Activated naive CD8-positive, alpha-beta T cell (primary cell): Measurements from ENCODE around the gene FCHO2.

Experiments
- H3K27ac Mint-ChIP-seq: one replicate; pipeline ENCODE4 v1.8.0; 2021; ENCODE audit warnings: mixed read lengths
- H3K27me3 Mint-ChIP-seq: one replicate; pipeline ENCODE4 v1.8.0; 2021; ENCODE audit warnings: mixed read lengths
- H3K36me3 Mint-ChIP-seq: one replicate; pipeline ENCODE4 v1.8.0; 2021; ENCODE audit warnings: mixed read lengths
- H3K4me1 Mint-ChIP-seq: one replicate; pipeline ENCODE4 v1.8.0; 2021; ENCODE audit warnings: low read depth, mixed read lengths
- H3K4me3 Mint-ChIP-seq: one replicate; pipeline ENCODE4 v1.8.0; 2021; ENCODE audit warnings: mild to moderate bottlenecking, mixed read lengths
- H3K9me3 Mint-ChIP-seq: one replicate; pipeline ENCODE4 v1.8.0; 2021; ENCODE audit warnings: low read depth, mixed read lengths

Gene FCHO2

DNA sequence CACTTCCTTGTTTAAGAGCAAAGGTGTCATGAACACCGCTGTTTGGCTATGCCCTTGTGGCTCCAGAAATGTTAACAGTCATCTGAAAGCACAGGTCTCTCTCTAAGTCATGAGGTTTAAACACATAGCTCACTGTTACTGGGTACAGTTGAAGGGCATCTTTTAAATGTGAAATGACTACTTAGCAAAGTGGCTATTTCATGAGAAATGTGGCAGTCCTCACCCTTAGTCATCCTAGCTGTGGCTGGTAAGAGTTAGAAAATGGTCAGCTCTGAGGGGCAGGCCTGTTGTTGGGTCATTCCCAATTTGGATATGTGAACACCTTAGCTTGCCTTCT, 140.4 kb downstream of the FCHO2 start:
- Mint-ChIP-seq H3K27ac (no peak overlapping the region), H3K9me3 (peaks cover 6% of the 10 kb centered on the region), H3K4me1 (peaks cover 4% of the 10 kb centered on the region), H3K27me3 (peaks cover 18% of the 10 kb centered on the region), H3K36me3 (no peaks in the 10 kb centered on the region), H3K4me3 (no peak overlapping the region)

GRCh38 chr5:73097740-73098139, 141.9 kb downstream of the FCHO2 start:
- Mint-ChIP-seq H3K4me3 (no peak overlapping the region), H3K27me3 (peaks cover 15% of the 10 kb centered on the region), H3K9me3 (peaks cover 6% of the 10 kb centered on the region), H3K36me3 (no peaks in the 10 kb centered on the region), H3K27ac (no peak overlapping the region), H3K4me1 (peaks cover 4% of the 10 kb centered on the region)

DNA sequence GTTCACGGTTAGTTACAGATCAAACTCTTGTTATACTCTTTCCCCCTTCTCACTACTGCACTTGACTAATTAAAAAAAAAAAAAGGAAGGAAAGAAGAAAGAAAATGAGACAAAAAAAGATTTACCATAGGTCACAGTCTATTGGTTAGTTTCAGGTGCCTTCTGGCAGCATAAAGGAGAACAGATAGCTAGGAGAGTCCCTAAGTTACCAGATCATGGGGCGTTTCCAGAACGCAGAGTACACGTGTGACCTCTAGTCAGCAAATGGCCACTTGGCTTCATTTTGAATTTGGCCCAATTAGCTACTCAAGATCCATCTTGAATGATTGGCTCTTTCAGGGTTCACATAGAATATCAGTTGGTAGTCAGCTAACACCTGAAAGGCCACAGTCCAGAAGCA, 144.3 kb downstream of the FCHO2 start:
- Mint-ChIP-seq H3K4me1 (no peaks in the 10 kb centered on the region), H3K4me3 (no peak overlapping the region), H3K27me3 (peaks cover 18% of the 10 kb centered on the region), H3K36me3 (no peaks in the 10 kb centered on the region), H3K9me3 (peaks cover 6% of the 10 kb centered on the region), H3K27ac (no peak overlapping the region)

GRCh38 chr5:73103870-73104299, 148.0 kb downstream of the FCHO2 start:
- no peak overlapping the region for H3K27ac Mint-ChIP-seq
- no peak overlapping the region for H3K4me3 Mint-ChIP-seq
- H3K4me1 Mint-ChIP-seq = no peaks in the 10 kb centered on the region
- peaks cover 12% of the 10 kb centered on the region for H3K27me3 Mint-ChIP-seq
- H3K36me3 Mint-ChIP-seq = no peaks in the 10 kb centered on the region
- H3K9me3 Mint-ChIP-seq = no peaks in the 10 kb centered on the region

DNA sequence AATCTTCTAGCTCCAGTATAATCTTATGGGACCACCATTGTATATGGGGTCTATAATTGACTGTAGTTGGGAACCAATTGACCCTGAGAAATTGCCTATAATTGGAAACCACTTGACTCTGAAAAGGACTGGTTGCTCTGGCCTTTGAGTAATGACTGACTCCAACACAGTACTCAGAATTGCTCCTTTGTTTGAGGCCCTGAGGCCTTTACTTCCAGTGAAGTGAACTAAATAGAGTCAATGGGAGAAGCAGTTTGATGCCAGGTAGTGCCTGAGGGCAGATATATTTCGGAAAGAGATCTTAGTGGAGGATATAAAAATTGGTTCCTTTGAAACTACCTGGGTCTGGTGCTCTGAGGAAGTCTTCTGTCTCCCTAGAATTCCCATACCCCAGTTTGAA, 148.5 kb downstream of the FCHO2 start:
- no peaks in the 10 kb centered on the region for H3K9me3 Mint-ChIP-seq
- H3K27me3 Mint-ChIP-seq = peaks cover 14% of the 10 kb centered on the region
- no peak overlapping the region for H3K4me3 Mint-ChIP-seq
- no peaks in the 10 kb centered on the region for H3K36me3 Mint-ChIP-seq
- H3K4me1 Mint-ChIP-seq = no peaks in the 10 kb centered on the region
- H3K27ac Mint-ChIP-seq = no peak overlapping the region

- Mint-ChIP-seq H3K4me1 (no peaks in the 10 kb centered on the region), H3K27ac (no peak overlapping the region), H3K4me3 (no peak overlapping the region), H3K9me3 (no peaks in the 10 kb centered on the region), H3K36me3 (no peaks in the 10 kb centered on the region), H3K27me3 (peaks cover 16% of the 10 kb centered on the region)
Observed at GRCh38 chr5:73106335-73106734, 150.5 kb downstream of the FCHO2 start.

DNA sequence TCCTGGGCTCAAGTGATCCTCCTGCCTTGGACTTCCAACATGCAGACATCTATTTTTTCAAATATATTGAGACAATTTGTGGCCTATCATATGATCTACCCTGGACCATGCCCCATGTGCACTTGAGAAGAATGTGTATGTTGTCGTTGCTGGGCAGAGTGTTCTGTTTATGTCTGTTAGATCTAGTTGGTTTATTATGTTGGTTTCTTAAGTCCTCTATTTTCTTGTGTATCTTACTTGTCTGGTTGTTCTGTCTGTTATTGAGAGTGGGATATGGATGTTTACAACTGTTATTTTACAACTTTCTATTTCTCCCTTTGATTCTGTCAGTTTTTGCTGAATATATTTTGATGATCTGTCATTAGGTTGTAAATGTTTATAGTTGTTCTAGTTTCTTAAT, 154.3 kb downstream of the FCHO2 start:
- Mint-ChIP-seq H3K27ac (no peak overlapping the region), H3K4me1 (no peaks in the 10 kb centered on the region), H3K36me3 (no peaks in the 10 kb centered on the region), H3K9me3 (peaks cover 3% of the 10 kb centered on the region), H3K4me3 (no peak overlapping the region), H3K27me3 (peaks cover 20% of the 10 kb centered on the region)

- Mint-ChIP-seq H3K27ac (no peak overlapping the region), H3K36me3 (no peaks in the 10 kb centered on the region), H3K9me3 (peaks cover 3% of the 10 kb centered on the region), H3K4me1 (no peaks in the 10 kb centered on the region), H3K27me3 (peaks cover 24% of the 10 kb centered on the region), H3K4me3 (no peak overlapping the region)
Observed at GRCh38 chr5:73111536-73111935, 155.7 kb downstream of the FCHO2 start.

DNA sequence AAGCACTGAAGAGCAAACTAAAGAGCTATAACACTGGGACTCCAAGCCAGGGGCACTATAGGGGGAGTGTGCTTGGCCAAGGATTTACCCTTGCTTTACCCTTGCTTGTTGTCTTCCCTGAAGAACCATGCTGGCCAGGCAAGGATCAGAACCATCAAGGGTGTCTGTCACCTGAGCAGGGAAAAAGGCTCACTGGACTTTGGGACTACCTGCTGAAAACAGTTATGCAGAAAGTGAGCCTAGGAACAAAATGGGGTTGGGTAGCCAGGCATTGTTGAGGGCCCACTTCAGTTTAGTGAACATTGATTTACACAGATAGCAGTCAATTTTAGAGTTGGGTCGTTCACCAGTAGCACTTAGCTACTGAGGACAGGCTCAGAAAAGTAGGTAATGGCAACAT, 156.5 kb downstream of the FCHO2 start:
- Mint-ChIP-seq H3K27me3 (peaks cover 31% of the 10 kb centered on the region), H3K27ac (no peak overlapping the region), H3K4me3 (no peak overlapping the region), H3K36me3 (no peaks in the 10 kb centered on the region), H3K4me1 (no peaks in the 10 kb centered on the region), H3K9me3 (peaks cover 3% of the 10 kb centered on the region)

DNA sequence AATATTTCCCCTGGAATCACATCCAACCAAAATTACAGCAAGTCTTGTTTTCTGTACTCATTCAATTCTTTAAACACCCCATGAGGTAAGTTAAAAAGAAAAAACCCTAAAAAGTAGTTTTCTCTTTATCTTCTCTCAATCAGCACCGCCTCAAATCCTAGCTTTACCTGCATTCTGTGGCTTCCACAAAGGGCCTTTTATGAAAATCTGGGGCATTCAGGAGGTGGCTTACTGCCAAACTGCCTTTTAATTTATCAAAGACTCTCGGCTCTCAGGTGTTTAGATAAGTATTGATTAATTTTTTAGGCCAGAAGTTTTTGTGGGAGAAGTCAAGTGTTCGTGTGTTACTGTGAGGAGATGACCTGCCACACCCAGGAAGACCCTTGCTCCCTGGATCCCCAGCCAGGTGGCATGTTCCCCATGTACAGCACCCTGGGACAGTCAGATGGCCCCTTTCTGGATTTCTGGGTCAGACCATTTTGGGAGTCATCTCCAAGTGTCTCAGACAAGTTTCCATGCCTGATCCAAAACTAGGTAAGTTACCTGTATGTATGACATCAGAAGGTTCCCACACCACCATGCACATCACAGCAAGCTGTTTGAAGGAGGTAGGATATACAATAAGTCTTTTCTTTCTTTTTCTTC, 158.3 kb downstream of the FCHO2 start:
- no peaks in the 10 kb centered on the region for H3K4me1 Mint-ChIP-seq
- peaks cover 3% of the 10 kb centered on the region for H3K9me3 Mint-ChIP-seq
- no peaks in the 10 kb centered on the region for H3K36me3 Mint-ChIP-seq
- H3K27me3 Mint-ChIP-seq = peaks cover 35% of the 10 kb centered on the region
- H3K27ac Mint-ChIP-seq = no peak overlapping the region
- H3K4me3 Mint-ChIP-seq = no peak overlapping the region

- Mint-ChIP-seq H3K27me3 (peaks cover 37% of the 10 kb centered on the region), H3K36me3 (no peaks in the 10 kb centered on the region), H3K9me3 (peaks cover 3% of the 10 kb centered on the region), H3K4me1 (peaks cover 5% of the 10 kb centered on the region), H3K27ac (no peak overlapping the region), H3K4me3 (no peak overlapping the region)
Observed at GRCh38 chr5:73115399-73116051, 159.7 kb downstream of the FCHO2 start.

DNA sequence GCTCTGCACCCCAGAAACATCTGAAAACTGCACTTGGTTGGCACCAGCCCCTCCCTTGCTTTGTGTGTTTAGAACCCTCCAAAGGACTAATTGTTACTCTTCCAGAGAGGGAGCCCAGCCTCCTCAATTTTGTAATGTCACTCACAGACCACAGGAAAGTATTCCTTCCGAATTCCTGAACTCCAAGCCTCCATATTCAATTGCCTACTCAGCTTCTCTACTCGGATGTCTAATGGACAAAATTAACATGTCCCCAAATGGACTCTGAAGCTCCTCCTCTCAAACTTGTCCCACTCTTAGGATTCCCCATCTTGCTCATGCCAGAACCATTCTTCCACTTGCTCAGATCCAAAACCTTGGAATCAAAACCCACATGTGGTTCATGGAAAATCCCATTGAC, 160.7 kb downstream of the FCHO2 start:
- H3K4me3 Mint-ChIP-seq = no peak overlapping the region
- no peak overlapping the region for H3K27ac Mint-ChIP-seq
- no peaks in the 10 kb centered on the region for H3K36me3 Mint-ChIP-seq
- H3K9me3 Mint-ChIP-seq = peaks cover 3% of the 10 kb centered on the region
- H3K4me1 Mint-ChIP-seq = peaks cover 10% of the 10 kb centered on the region
- H3K27me3 Mint-ChIP-seq = peaks cover 45% of the 10 kb centered on the region

DNA sequence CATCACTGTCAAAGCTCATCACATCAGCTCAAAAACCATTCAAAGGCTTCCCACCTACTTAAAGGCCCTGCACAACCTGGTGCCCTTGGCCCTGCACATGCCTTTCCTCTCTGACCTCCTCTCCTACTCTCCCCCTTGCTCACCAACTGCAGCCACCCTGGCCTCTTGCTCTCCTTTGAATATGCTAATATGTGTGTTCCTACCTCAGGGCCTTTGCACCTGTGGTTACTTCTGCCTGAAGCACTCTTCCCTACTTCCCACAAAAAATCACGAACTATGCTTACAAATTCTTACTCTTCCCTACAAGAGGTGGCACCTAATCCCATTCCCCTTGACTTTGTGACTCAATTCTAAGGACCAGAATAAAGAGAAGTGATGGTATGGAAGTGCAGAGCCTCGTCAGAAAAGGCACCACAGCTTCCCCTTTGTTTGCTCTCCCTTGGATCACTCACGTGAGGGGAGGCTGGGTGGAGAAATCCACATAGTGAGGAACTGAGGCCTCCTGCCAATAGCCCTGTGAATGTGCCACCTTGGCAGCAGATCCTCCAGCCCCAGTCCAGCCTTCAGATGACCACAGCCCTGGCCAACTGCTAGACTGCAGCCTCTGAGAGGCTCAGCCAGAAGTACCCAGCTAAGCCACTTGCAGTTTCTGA, 161.4 kb downstream of the FCHO2 start:
- Mint-ChIP-seq H3K27me3 (peaks cover 48% of the 10 kb centered on the region), H3K9me3 (peaks cover 3% of the 10 kb centered on the region)

DNA sequence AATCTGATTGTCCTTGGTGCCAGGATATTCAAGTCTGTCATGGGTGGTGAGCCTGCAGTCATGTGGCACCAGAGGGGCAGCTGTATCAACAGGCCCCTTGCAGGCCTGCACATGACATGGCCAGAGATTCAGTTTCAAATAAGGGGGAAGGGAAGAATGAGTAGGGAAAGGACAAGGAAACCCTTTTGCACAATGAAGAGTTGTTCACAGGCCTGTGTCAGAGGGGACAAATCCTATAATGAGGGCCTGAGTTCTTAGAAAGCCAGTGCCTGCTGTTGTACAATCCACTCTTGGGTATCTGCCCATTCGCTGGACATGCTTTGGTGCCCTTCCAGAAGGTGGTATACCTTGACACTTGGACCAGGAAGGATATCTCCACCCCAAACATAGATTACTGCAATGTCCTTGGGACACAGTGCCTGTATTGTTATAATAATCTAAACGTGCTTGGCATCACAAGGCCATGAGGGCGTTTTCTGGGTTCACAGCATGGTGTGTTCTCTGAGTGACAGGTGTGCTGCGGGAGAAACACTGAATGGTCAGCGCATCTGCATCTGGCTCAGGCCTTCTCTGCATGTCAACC, 162.6 kb downstream of the FCHO2 start:
- H3K36me3 Mint-ChIP-seq = no peaks in the 10 kb centered on the region
- no peak overlapping the region for H3K4me3 Mint-ChIP-seq

More for the DNA sequence above, 161.4 kb downstream of the FCHO2 start:
- Mint-ChIP-seq H3K27ac (no peak overlapping the region), H3K4me1 (peaks cover 11% of the 10 kb centered on the region), H3K4me3 (no peak overlapping the region), H3K36me3 (no peaks in the 10 kb centered on the region)

DNA sequence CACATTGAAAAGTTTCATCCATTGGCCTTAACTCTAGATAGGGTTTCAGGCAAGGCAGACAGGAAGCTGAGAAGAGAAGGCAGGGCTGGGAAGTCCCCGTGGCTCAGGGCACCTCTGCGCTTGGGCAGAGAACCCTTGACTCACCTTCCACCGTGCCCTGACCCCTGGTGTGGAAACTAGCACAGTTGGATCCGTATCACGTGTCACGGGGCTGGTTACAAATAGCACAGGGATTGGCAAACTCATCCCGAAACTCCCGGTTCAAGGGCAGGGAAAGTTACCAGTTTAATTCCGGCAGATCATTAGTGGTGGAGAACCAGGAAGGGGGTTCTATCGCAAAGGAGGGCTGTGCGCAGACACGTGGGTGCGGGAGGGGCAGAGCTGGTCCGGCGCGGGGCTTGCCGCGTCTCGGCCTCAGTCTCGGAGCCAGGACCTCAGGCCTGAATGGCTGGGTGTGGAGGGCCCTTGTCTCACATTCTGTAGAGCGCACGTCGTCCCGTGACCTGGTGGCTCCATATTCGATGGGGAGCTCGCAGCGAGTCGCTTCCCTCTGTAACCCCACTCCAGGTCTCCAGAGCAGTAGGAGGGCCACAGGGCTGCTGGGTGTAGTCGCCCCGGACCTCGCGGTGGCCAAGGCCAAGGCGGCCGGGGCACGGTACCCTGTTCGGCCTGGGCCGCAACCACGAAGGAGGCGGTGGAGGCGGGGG, 163.8 kb downstream of the FCHO2 start:
- Mint-ChIP-seq H3K4me3 (peak overlapping the region; percentile 75), H3K36me3 (no peaks in the 10 kb centered on the region), H3K27me3 (peaks cover 49% of the 10 kb centered on the region), H3K4me1 (peaks cover 29% of the 10 kb centered on the region), H3K27ac (no peak overlapping the region), H3K9me3 (no peaks in the 10 kb centered on the region)

More for the DNA sequence above, 162.6 kb downstream of the FCHO2 start:
- Mint-ChIP-seq H3K4me1 (peaks cover 21% of the 10 kb centered on the region), H3K27me3 (peaks cover 41% of the 10 kb centered on the region), H3K9me3 (no peaks in the 10 kb centered on the region), H3K27ac (no peak overlapping the region)
